NCI-H2029 (cell line): ENCODE measurements around the gene MORC4.

Experiments
- DNase-seq: peaks from one replicate; lab custom pipeline; 2025; lab: John Stamatoyannopoulos, UW

MORC4 gene

DNA sequence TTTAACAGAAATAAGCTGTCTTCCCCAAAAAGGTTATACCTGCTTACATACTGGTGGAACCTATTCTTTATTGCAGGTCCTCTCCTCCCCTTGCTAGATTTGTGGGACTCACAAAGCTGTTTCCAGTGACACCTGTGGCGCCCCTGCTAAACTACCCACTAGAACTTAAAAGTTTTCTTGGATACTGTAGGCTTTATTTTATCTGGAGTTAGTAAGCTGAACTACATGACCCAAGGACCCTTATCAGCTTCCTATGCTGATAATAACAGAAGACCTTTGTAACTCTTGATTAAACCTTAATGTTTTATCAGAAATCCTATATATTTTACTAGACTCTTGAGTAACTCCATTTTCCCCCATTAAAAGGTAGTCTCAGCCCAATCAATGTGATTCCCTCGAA lies 47.5 kb downstream of the MORC4 start:
- no peak for DNase-seq

DNA sequence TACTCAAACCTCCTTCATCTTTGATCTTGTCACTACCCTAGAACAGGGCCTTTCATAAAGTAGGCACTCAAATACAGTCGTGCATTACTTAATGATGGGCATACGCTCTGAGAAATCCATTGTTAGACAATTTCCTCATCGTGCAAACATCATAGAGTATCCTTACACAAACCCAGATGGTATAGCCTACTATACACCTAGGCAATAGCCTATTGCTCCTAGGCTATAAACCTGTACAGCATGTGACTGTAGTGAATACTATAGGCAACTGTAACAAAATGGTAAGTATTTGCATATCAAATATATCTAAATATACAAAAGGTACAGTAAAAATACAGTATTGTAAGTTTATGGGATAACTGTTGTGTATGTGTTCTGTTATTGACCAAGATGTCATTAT lies 47.9 kb downstream of the MORC4 start:
- DNase-seq, result no peak

DNA sequence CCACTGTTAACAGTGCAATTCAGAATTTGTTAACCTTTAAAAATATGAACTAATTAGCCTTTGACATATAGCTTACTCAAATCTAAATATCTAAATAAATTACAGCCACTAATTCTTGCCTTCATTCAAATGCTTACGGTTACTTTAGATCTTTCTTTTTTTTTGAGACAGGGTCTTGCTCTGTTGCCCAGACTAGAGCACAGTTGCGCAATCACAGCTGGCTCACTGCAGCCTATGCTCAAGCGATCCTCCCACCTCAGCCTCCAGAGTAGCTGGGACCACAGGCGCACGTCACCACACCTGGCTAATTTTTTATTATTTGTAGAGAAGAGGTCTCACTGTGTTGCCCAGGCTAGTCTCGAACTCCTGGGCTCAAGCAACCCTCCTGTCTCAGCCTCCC lies 48.8 kb downstream of the MORC4 start:
- DNase-seq, result no peak

DNA sequence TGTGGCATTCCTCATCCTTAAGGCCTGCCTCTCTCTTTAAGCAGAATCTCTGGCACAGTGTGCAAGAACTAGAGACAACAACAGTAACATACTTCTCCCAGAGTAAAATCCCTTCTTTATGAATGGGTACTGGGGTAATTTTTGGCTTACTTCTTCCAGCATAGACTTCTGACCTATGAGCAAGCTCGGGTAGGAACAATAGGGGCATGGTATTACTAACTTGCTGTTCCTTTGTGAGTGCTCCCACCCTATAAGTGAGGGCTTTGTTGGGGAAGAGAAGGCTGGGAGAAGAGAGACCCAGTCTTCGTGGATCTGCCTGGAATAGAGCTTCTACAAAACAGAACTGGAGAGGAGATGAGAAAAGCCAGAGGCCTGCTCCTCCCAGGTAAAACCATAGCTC lies 49.6 kb downstream of the MORC4 start:
- DNase-seq, result no peak

DNA sequence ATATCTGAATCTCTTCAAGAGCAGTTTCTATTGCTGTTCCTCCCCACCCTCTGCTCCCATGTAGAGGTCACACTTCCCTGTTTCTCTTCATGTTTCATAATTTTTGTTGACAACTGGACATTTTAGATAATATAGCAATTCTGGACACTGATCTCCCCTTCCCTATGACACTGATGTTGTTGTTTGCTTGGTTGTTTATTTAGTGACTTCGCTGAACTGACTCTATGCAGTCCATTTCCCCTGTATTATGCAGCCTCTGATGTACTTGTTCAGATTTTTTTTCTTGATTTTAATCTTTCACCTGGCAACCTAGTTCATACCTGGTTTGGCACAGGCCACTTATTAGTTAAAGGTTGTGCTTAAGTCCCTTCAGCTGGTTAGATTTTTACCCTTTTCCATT lies 50.6 kb downstream of the MORC4 start:
- DNase-seq, result no peak

DNA sequence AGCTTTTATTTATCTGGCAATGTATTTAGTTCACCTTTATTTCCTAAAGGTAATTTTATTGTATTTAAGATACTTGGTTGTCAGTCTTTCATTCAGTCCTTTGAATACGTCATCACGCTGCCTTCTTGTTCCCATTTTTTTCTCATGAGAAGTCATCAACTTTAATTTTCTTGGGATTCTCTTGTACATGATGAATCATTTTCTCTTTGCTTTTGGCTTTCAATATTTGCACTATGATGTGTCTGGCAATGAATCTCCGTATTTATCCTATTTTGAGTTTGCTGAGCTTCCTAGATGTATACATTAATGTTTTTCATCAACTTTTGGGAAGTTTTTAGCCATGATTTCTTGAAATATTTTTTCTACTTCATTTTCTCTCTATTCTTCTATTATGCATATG lies 51.4 kb downstream of the MORC4 start:
- DNase-seq, result no peak

DNA sequence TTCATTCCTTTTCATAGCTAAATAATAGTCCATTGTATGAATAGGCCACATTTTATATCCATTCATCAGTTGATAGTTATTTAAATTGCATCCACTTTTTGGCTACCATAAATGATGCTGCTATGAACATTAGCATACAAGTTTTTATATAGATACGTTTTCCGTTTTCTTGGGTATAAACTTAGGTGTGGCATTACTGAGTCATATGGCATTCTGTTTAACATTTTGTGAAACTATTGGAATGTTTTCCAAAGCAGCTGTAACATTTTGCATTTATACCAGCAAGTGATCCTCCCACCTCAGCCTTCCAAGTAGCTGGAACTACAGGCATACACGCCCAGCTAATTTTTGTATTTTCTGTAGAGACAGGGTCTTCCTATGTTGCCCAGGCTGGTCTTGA lies 53.5 kb downstream of the MORC4 start:
- no peak for DNase-seq

DNA sequence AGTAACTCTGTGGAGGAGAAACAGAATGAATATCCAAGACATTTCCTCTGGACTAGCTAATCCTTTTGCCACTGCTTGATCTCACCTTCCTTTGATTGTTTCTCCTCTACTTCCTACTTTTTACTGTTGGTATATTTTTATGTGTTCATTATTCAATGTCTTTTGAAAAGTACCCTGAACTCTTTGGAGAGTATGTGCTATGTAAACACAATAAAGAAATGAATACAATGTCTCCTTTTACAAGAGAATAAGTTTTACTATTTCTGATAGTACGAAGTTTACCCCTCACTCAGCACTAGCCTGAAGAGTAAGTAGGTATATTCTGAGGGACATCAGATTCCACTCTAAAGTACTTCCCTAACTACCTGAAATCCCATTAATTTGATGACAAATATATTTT lies 59.9 kb downstream of the MORC4 start:
- no peak for DNase-seq

DNA sequence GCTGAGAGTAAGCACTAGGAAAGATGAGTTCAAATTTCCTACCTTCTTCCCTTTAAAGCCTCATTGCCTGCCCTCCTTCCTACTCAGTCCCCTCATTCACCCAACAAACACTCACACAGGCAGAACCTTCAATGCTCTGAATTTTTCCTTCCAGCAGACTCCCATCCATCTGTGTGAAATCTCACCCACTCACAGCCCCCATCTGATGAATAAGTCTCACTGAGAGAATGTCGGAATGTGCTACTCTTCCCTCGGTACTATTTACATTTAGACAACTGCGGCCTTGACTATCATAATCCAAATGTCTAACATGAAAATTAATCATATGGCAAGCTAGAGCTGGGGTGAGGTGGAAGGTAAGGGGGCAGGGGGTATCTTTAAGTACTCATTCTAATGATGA lies 60.4 kb downstream of the MORC4 start:
- DNase-seq, result no peak

DNA sequence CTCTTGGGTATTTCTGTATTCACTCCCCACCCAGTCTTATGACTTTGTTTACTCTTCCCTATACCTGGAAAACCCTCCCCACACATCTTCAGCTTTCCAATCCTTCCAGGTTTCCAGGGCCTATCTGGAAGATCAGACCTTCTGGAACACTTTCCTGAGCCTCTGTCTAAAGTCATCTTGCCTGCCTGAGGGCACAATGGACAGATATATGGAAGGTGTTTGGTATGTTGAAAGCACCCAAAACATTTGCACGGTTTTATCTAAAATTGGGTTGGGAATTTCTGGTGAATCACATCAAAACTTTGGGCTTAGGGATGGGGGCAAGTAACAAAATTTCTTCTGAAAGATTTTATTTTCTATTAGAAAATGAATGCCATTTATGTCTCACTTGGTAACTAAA lies 63.8 kb downstream of the MORC4 start:
- no peak for DNase-seq

DNA sequence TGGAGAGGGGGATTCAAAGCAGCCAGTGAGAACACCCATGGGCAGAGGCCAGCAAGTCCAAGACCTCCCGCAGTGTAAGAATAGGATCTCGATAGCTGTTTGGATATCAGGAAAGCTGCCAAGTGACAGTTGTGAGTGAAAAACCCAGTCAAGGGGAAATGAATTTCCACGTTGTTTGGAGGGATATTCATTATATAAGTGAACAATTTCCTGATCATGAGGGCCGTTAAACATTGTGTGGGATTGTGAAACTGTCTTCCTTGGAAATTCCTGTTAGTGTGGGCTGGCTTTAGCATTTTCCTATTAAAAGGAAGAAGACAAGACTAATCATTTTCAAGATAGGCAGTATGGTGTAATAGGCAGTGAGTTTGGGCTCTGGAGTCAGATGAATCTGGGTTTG lies 64.8 kb downstream of the MORC4 start:
- no peak for DNase-seq

DNA sequence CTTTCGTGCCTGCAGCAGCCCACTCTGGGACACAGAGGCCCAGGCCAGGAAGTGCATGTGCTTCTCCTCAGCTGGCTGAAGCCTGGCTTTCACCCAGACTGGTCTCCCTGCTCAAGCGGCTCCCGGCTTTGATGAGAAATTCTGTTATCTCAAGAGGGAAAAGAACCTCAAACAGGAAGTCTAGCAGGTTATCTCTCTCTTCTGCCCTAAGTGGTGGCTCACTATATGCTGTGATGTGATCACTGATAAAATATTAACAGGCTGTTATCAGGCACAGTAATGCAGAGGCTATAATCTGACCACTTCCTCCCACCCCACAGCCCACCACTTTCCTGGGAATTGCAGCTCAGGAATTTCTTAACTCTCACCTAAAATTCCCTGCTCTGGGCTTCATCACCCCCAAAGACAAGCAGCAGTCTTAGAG lies 66.5 kb downstream of the MORC4 start:
- DNase-seq, result no peak

DNA sequence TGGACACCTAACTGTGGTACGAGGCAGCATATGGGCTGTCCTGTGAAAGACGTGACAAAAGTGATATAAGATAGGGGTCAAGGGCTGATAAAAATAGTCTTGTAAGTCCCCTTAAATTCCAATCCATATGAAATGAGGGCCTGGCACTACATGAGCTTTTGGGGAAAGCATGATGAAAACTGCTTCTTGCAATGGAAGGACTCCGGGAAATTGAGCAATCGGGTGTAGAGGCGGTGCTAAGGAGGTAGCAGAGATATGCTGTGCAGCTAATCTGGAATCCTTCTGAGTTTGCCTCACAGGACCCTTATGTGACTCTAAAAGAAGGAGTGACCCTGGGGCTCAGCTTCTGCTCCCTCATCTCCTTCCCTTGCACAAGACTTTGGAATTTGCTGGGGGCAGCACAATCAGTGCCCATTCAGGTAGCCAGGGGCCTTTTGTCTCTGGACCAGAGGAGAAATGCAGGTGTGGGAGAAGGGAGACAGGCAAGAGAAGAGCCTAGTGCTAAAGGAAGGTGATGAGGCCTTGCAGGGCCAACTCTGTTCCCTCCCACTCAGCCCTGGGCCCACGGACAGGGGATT lies 67.0 kb downstream of the MORC4 start:
- no peak for DNase-seq

DNA sequence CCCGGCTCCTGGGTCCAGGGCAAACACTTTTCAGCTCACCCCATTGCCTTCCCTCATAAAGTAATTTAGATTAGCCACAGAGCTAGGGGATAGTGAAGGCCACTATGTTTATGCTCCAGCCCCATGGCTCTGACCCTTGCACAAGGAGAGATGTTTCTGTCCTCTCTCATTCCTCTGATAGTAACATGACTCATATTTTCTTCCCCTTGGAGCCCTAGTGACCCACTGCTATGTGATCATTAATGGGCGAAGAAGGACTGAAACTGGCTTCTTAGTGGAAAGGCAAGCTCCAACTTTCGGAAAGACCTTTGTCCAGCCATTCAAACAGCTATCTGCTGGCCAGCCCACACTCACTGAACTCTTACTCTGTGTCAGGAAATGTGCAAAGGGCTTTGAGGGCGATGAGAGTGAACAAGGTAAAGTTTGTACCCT lies 67.5 kb downstream of the MORC4 start:
- DNase-seq, result no peak

DNA sequence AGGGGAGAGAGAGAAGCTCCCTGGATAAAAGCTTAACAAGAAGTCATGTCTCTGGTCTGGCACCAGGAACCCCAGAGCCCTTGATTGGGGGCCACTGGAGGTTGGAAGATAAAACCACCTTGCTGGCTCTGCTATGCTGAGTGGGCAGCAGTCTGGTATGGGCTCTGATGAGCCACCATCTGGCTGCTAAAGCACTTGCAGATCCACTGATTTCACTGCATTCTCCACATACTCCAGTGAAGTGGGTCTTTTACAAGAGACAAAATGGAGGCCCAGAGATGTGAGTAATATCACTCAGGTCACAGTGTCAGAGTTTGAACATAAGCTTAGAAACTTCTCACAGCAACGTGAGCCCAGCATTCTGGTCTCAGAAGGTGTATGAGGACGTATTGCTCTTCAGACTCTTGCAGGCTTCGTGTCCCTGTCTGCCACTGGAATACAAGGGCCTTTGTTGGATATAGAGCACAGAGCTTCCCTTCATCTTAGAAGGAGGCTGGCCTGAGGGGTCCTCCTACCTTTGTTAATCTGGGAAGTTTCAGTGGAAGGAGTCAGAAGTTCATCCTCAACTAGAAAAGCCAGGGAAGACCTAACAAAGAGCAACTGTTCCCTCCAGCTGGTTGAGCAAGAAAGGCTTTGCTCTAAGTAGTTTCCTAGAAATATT lies 68.1 kb downstream of the MORC4 start:
- DNase-seq, result no peak

DNA sequence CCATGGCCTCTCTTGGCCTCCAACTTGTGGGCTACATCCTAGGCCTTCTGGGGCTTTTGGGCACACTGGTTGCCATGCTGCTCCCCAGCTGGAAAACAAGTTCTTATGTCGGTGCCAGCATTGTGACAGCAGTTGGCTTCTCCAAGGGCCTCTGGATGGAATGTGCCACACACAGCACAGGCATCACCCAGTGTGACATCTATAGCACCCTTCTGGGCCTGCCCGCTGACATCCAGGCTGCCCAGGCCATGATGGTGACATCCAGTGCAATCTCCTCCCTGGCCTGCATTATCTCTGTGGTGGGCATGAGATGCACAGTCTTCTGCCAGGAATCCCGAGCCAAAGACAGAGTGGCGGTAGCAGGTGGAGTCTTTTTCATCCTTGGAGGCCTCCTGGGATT lies 71.8 kb downstream of the MORC4 start:
- no peak for DNase-seq

DNA sequence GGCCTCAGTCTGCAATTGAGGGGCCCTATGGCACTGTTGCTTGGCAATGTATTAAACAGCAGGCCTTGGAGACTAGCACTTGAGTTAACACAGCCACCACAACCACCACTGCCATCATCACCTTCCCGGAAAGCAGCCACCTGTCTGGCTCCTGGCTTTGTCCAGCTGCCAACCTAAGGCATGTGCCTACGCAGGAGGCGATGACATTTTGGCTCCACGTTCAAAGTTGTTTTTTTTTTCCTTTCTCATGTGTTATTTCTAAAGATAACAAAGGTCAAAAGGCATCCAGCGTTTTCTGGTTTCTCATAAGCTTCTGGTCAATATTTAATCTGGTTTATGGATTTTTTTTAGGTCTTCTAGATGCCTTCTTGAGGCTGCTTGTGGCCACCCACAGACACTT lies 72.3 kb downstream of the MORC4 start:
- DNase-seq, result peak; percentile 66

DNA sequence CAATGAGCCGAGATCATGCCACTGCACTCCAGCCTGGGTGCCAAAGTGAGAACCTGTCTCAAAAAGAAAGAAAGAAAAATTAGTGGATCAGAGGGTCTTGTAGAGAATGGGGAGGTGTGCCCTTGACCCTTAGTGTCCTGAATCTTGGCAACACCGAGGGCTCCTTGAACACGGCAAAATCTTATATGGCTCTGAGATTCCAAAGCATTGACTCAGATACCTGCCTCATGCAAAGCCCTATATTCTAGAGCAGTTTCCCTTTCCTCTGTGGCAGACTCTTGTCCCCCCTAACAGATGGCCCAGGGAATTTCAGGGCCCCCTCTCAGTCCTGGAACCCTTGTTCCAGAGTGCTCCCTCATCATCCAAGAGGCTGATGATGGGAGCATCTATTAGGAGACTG lies 73.0 kb downstream of the MORC4 start:
- DNase-seq, result no peak

DNA sequence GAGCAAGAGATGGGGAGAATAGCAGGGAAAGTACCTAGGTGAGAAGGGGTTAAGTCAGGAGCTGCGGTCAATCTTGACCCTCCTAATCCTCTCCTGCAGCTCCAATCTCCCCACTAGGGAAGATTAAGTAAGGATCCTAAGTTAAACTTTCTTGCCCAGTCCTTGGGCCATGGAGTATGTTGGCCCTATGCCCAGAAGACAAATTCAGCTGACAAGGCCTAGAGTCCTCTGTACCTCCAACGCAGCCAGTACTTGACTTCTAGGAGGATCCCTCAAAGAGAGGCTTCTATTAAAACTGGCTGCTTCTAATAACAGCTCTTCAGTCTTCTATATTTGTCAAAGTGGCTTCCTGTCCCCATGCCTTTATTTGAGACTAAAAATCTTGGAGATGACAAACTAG lies 78.4 kb downstream of the MORC4 start:
- DNase-seq, result no peak

DNA sequence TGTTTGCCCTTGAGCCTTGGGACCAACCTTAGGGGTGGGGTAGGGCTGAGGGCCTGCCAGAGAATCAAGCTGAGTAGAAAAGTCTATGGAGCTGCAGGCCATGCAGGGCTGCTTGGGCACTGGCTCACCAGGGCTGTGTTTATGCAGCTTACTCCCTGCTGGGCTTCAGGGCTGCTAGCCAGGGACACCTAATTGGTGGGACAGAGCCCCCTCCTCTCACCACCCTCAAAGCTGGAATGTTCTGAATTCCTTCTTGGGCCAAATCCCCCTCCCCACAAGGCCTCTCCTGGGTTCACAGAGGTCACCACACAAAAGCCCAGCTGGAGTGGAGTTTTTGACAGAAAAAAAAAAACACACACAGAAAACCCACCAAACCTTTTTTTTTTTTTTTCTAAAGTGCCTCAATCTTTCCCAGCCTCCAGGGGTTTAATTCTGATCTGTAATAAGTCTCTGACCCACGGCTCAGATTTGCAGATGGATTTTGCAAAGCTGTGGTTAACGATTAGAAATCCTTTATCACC lies 80.0 kb downstream of the MORC4 start, which contains the start of gene CLDN2:
Gene CLDN2 (plus strand): TSS at position 471 of the 521 bp plus-strand sequence. CDS start 7,827 bp downstream, outside the sequence.
- no peak for DNase-seq

DNA sequence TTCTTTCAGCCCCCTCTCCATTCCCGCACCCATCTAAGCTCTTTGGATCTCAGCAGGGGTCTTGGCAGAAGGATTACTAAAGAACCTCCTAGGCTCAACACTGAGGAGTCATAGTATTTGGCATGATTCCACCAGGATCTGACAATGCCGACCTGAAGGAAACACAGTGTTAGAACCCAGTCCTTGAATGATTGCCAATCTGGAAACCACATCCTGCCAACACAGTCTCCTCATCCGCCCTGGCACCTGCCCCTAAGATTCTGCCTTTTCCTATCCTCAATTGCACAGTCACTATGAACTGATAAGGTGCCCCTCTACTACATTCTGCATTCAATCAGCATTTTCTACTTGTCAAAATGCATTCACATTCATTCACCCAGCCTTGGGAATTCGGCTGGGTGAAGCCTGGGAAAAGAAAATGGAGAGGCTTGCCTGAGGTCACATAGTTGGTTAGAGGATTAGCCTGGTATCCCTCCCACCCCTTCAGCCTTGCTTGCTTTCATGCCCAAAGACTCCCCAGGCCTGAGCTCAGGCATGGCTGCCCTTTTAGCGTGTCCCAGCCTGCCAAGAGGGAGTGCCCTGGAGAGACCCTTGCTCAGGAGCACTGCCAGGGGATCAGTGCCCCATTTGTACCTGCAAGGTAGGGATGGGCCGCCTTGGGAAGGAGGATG lies 82.0 kb downstream of the MORC4 start:
- DNase-seq, result peak; percentile 66

DNA sequence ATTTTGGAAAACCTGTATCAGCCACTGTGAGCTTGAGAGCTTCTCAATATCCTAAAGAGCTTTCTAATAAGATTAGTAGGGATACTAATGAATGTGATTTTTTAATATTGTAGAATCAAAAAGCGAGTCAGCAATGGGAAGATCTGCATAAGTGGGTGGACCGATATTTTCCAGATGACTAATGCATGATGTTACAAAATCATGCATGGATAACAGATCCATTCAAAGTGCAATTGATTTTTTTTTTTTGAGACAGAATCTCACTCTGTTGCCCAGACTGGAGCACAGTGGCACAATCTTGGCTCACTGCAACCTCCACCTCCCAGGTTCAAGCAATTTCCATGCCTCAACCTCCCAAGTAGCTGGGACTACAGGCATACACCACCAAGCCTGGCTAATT lies 87.1 kb downstream of the MORC4 start:
- DNase-seq, result no peak

DNA sequence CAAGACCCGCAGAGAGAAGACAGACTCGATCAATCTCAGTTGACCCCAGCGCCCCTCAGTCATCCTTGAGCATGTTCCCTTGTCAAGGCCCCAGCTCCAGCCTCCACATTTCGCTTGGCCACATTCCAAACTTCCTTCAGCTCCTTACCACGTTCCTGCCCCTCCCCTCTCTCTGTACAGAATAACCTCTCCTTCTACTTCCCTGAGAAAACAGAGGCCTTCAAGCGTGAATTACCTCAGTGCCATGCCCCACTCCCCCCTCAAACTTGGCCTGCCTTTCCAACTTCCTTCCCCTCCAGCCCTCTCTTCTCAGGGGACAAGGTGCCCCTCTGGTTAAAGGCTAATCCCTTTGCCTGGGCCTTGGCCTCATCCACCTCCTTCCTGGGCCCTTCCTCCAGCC lies 93.7 kb downstream of the MORC4 start:
- DNase-seq, result no peak
